ENCODE data around the gene ZNFX1. TPM values are rescaled to one million over a fixed set of nuclear protein-coding genes. Genes with fewer than 3 reads are reported as not detected.
A peak's percentile ranks its signal among the peaks of the same experiment; 100 is the strongest.

Gene ZNFX1
- polyA plus RNA-seq, 1 experiment = 11.2 TPM

DNA sequence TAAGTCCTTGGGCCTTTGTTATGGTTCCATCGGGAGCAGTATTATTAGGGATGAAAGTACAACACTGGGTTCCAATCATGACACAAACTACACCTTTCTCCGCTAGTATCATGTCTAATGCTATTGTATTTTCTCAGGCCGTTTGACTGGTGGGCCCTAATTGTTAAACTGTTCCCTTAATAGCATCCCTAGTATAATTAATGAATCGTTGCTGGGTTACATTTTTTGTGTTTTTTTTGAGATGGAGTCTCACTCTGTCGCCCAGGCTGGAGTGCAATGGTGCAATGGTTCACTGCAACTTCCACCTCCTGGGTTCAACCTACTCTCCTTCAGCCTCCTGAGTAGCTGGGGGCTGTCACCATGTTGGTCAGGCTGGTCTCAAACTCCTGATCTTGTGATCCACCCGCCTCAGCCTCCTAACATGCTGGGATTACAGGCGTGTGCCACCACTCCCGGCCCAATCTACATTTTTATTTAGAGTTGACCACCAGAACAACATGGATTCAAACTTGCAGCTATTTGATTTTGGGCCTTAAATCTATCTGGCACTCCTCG, 4.1 kb upstream of the ZNFX1 start:
- H3K27me3 ChIP-seq (ENCODE audit: control insufficient read depth, insufficient read depth, low read length) = no peaks in the 10 kb centered on the region
- ChIA-PET CTCF (no interaction called here), POLR2A (interaction anchor here (0.6 to 0.7 kb wide), 2 partner anchors 41 to 1665 kb away, joined by 5 read pairs; no protein-coding TSS in a partner anchor)
- peaks cover 55% of the 10 kb centered on the region for H3K36me3 ChIP-seq (ENCODE audit: control insufficient read depth, insufficient read depth, low read length)
- TF ChIP-seq, protein P1, sequence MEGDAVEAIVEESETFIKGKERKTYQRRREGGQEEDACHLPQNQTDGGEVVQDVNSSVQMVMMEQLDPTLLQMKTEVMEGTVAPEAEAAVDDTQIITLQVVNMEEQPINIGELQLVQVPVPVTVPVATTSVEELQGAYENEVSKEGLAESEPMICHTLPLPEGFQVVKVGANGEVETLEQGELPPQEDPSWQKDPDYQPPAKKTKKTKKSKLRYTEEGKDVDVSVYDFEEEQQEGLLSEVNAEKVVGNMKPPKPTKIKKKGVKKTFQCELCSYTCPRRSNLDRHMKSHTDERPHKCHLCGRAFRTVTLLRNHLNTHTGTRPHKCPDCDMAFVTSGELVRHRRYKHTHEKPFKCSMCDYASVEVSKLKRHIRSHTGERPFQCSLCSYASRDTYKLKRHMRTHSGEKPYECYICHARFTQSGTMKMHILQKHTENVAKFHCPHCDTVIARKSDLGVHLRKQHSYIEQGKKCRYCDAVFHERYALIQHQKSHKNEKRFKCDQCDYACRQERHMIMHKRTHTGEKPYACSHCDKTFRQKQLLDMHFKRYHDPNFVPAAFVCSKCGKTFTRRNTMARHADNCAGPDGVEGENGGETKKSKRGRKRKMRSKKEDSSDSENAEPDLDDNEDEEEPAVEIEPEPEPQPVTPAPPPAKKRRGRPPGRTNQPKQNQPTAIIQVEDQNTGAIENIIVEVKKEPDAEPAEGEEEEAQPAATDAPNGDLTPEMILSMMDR (IDR thresholded peaks at IDR 0.05; ENCODE audit: insufficient read depth, low read depth, low read length) = no peak
- H3K4me3 ChIP-seq (ENCODE audit: low read depth, low read length) = no peak overlapping the region
- no peak for DNase-seq (ENCODE audit: low read depth)

DNA sequence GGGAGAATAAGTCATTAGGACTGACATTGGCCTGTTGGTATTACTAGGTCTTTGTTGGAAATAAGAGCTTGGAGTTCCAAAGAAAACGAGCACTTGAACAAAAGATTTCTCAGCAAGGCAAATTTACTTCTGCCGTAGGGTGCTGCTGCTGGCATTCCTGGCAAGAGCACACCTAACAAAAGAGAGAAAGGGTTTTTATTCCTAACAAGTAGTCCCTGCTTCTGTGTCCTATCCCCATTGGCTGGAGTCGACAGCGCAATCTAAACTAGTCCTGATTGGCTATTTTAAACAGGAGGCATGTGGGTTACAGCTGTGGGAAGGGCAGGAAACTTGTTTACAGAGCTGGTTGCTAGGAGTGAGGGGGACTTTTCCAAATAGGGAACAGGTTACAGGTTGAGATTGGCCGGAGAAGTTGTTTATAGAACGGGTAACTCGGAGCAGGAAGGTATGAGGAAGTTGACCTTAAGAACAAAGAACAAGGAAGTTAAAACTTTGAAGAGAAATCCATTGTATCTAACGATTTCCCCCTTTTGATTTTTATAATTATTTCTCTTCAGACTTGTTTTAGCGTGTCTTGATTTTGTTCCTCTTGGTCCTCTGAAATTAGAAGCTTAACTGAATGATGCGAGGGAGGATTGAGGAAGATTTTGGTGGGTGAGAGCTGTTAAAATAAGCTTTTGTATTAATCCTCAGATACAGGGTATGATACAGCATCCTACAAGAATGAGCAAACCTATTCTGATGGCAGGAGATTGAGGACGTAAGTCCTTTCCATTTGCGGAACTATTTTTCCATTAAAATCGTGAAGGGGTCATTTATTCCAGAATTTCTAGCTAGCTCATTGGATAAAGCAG, 3.4 kb upstream of the ZNFX1 start:
- Histone ChIP-seq H3K36me3 (ENCODE audit: control insufficient read depth, insufficient read depth, low read length) (peaks cover 48% of the 10 kb centered on the region), H3K4me3 (ENCODE audit: low read depth, low read length) (no peak overlapping the region), H3K27me3 (ENCODE audit: control insufficient read depth, insufficient read depth, low read length) (no peaks in the 10 kb centered on the region)
- ChIA-PET CTCF (interaction anchor here (1.2 kb wide), 1 partner anchor 39 kb away, joined by 3 read pairs; no protein-coding TSS in a partner anchor), POLR2A (no interaction called here)
- no peak for DNase-seq (ENCODE audit: low read depth)
- TF ChIP-seq, protein P1 (IDR thresholded peaks at IDR 0.05; ENCODE audit: insufficient read depth, low read depth, low read length) = no peak

DNA sequence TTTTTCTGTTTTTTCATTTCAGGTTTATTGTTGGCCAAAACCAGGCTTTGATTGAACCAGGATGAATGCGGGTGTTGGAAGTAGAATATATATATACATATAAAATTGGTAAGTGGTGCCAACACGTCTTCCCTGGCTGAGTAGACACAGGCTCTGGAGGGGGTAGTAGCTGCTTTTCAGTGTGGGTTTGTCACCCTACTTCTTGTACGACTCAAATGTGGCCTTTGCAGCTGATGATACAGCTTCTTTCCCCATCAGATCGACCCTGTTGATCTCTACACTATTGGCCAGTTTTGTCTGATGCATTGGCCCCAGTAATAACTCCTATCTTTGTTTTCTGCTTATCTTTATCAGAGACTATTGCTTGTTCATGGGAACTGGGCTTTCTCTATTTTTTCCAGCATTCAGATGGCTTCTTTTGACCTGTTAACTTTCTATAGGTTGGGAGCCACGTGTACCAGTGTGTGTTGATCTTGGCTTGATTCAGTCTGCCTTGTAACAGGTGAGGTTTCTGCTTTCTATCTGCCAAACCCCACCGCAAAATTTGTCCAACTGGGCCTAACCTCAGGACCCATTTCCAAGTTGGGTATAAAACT, 2.7 kb upstream of the ZNFX1 start:
- Histone ChIP-seq H3K27me3 (ENCODE audit: control insufficient read depth, insufficient read depth, low read length) (no peaks in the 10 kb centered on the region), H3K36me3 (ENCODE audit: control insufficient read depth, insufficient read depth, low read length) (peaks cover 42% of the 10 kb centered on the region), H3K4me3 (ENCODE audit: low read depth, low read length) (peak overlapping the region; percentile 91; the same call in 1 of the 2 replicates)
- CTCF ChIA-PET = interaction anchor here (1.2 kb wide), 1 partner anchor 40 kb away, joined by 3 read pairs; no protein-coding TSS in a partner anchor
- no peak for DNase-seq (ENCODE audit: low read depth)
- POLR2A ChIA-PET = interaction anchor here (0.7 kb wide), 1 partner anchor 127 kb away, joined by 4 read pairs; no protein-coding TSS in a partner anchor
- TF ChIP-seq, protein P1 (IDR thresholded peaks at IDR 0.05; ENCODE audit: insufficient read depth, low read depth, low read length) = no peak

DNA sequence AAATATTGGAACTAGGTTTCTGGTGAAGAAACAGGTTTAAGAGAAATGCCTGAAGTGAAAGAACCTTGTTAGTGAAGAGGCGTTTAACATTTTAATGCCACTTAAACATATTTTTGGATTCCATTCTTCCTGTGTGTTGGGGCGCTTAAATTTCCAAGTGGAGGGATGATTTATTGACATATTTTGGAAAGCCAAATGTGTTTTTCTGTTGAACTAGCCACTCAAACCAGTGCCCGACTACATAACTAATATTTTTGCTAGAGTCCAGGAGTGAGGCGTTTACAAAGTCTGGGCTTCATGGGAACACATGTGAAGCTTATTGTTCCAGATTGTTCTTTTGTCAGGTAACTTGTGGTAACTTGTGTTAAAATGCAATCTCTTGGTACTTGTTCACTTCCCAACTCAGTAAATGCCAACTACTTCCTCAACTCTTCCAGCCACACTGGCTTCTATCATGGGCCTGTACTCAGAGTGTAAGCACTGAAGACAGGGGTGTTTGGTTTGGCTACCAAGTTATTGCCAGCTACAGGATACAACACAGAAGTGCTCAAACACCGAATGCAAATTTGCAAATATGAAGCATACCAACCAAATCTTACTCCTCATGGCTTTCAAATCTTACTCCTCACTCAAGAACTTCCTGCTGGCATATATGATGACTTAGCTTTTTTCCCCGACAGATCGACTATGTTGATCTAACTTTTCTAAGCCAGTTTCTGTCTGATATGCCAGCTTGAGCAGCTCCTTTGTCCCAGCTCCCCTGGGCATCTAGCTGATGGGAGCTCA, 2.0 kb upstream of the ZNFX1 start:
- peak overlapping the region; percentile 91 for H3K4me3 ChIP-seq (ENCODE audit: low read depth, low read length)
- CTCF ChIA-PET = interaction anchor here (1.2 kb wide), 1 partner anchor 41 kb away, joined by 3 read pairs; no protein-coding TSS in a partner anchor
- H3K36me3 ChIP-seq (ENCODE audit: control insufficient read depth, insufficient read depth, low read length) = peaks cover 41% of the 10 kb centered on the region
- POLR2A ChIA-PET = interaction anchor here (0.7 kb wide), 1 partner anchor 127 kb away, joined by 4 read pairs; no protein-coding TSS in a partner anchor
- no peak for DNase-seq (ENCODE audit: low read depth)
- TF ChIP-seq, protein P1 (IDR thresholded peaks at IDR 0.05; ENCODE audit: insufficient read depth, low read depth, low read length) = no peak
- H3K27me3 ChIP-seq (ENCODE audit: control insufficient read depth, insufficient read depth, low read length) = no peaks in the 10 kb centered on the region
